Measurements from ENCODE around the gene LIPG. TPM values are rescaled to one million over a fixed set of nuclear protein-coding genes. Genes with fewer than 3 reads are reported as not detected.
A peak's percentile ranks its signal among the peaks of the same experiment; 100 is the strongest.

The LIPG gene
- total RNA-seq, 1 experiment from 2014 or later = 6.8 TPM

- TF ChIP-seq ZNF512 (CRISPR knock-in tag; IDR thresholded peaks at IDR 0.05; ENCODE audit: borderline replicate concordance) (no peak), ZBTB43 (CRISPR knock-in tag; IDR thresholded peaks at IDR 0.05) (0 out of 2 replicates have a peak, but pooled peaks have one; percentile 59), EMX1 (CRISPR knock-in tag; IDR thresholded peaks at IDR 0.05) (0 out of 2 replicates have a peak, but pooled peaks have one; percentile 33), CREB1 (CRISPR knock-in tag; IDR thresholded peaks at IDR 0.05) (peak; percentile 44; the same call in 1 of the 2 replicates), ERG (CRISPR knock-in tag; IDR thresholded peaks at IDR 0.05) (peak; percentile 81; the same call in 1 of the 2 replicates), ZNF423 (CRISPR knock-in tag; IDR thresholded peaks at IDR 0.05) (peak; percentile 95), MAX (CRISPR knock-in tag; IDR thresholded peaks at IDR 0.05) (peak; percentile 82), TEAD1 (CRISPR knock-in tag; IDR thresholded peaks at IDR 0.05) (peak; percentile 84; the same call in 1 of the 2 replicates), ZSCAN18 (CRISPR knock-in tag; IDR thresholded peaks at IDR 0.05) (0 out of 2 replicates have a peak, but pooled peaks have one; percentile 76), ZNF396 (CRISPR knock-in tag; IDR thresholded peaks at IDR 0.05; ENCODE audit: borderline replicate concordance) (peak; percentile 57; the same call in 1 of the 2 replicates), NFYB (CRISPR knock-in tag; conservative IDR thresholded peaks at IDR 0.05; ENCODE audit: low read depth) (no peak), CREM (CRISPR knock-in tag; IDR thresholded peaks at IDR 0.05) (no peak), ATF2 (CRISPR knock-in tag; IDR thresholded peaks at IDR 0.05; ENCODE audit: borderline replicate concordance, low read depth) (no peak)
Measured at GRCh38 chr18:49613141-49613640, 51.3 kb downstream of the LIPG start (continued).

- peak overlapping the region; percentile 75 for H3K27ac Mint-ChIP-seq
- H3K4me1 Mint-ChIP-seq = peaks cover 54% of the 10 kb centered on the region
- ChIA-PET CTCF (interaction anchor here (0.7 to 1.9 kb wide), 12 partner anchors 8 to 245 kb away, joined by 3 to 9 read pairs (median 4); no protein-coding TSS in a partner anchor), POLR2A (interaction anchor here (1.2 to 1.3 kb wide), 2 partner anchors 51 to 113 kb away, joined by 5 read pairs; no protein-coding TSS in a partner anchor)
- DNase-seq (ENCODE audit: low spot score) = no peak
- H3K36me3 Mint-ChIP-seq = no peaks in the 10 kb centered on the region
- H3K9me3 Mint-ChIP-seq = no peaks in the 10 kb centered on the region
- H3K27me3 Mint-ChIP-seq (ENCODE audit: low read depth) = peaks cover 7% of the 10 kb centered on the region
- H3K4me3 Mint-ChIP-seq = peak overlapping the region; percentile 36
- ATAC-seq = peak; percentile 29
- TF ChIP-seq ELF4 (CRISPR knock-in tag; IDR thresholded peaks at IDR 0.05; ENCODE audit: low read depth) = no peak
- TF ChIP-seq RORB (CRISPR knock-in tag; IDR thresholded peaks at IDR 0.05) = no peak
- TF ChIP-seq GRHL2 (CRISPR knock-in tag; IDR thresholded peaks at IDR 0.05; ENCODE audit: insufficient replicate concordance, severe bottlenecking) = no peak
- TF ChIP-seq JAZF1 (CRISPR knock-in tag; IDR thresholded peaks at IDR 0.05) = no peak
- no peak for TF ChIP-seq SOX15 (CRISPR knock-in tag; IDR thresholded peaks at IDR 0.05)
- no peak for TF ChIP-seq TEAD4 (CRISPR knock-in tag; IDR thresholded peaks at IDR 0.05)
- no peak for TF ChIP-seq USF1 (CRISPR knock-in tag; IDR thresholded peaks at IDR 0.05)
- TF ChIP-seq HMGA2 (CRISPR knock-in tag; IDR thresholded peaks at IDR 0.05) = no peak
- no peak for TF ChIP-seq ZNF232 (CRISPR knock-in tag; IDR thresholded peaks at IDR 0.05)
- no peak for TF ChIP-seq CTCF (IDR thresholded peaks at IDR 0.05)
Measured at GRCh38 chr18:49613641-49614151, 51.8 kb downstream of the LIPG start.
